GM21390 (cell line): ENCODE results near the gene CEACAM5.
"Not testable (repeated sequence)": the region's sequence is repeated elsewhere in the genome, so short reads cannot be mapped to it uniquely, and the experiment has no call there.

Source experiments
- ATAC-seq: cut with Tn5 transposase; IDR thresholded peaks from one replicate; pipeline ENCODE4 v1.9.1; 2021; ENCODE audit not compliant: unreplicated experiment

The CEACAM5 gene

DNA sequence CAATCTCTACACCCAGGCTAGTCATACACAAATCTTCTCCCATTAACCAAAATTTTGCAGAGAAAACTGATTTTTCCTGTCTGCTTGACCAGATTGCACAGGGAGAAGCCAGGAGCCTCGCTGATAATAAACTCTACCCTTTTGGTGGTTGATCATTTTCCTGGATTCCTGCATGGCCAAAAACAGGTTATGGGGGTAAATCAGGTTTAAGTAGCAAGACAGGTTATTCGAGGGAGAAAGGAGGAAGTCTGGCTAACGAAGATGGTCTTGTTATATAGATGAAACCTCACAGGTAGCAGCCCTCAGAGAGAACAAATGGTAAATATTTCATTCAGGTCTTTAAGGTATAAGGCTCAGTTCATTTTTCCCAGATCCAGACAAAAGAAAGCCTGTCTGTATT lies 30.9 kb downstream of the CEACAM5 start:
- no peak for ATAC-seq

- no peak for ATAC-seq
These were observed 32.2 kb downstream of the CEACAM5 start for GRCh38 chr19:41740415-41741243.

DNA sequence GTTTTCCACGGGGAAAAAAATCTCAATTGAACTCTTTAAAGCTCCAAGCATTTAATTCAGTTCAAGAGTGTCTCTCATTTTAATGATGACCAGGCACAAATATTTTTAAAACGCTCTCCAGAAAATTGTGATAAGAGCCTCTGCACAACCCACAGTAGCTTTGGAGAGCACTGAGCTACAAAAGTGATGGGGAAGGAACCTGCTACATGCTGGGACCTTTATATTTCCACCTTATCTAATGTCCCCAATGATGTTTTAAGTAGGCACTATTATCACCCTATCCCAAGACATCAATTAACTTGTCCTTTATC lies 32.8 kb downstream of the CEACAM5 start:
- no peak for ATAC-seq

DNA sequence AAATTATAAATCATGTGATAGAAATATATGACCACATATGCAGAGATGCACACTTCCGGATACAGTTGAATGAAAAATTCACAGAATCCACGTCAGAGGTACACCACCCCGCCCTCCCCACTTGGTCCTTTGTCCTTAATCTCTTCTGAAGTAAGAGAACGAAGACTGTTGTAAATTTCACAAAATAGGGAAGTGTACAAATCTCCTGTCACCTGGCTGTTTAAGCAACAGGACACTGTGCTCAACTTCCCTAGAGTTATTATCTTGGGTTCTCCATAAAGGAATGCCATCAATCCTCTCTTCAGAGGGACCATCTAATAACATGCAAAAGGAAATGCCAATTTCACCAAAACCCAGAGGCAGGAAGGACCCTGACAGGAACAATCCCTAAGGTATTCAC lies 36.4 kb downstream of the CEACAM5 start:
- ATAC-seq: no peak

- no peak for ATAC-seq
These were observed 37.3 kb downstream of the CEACAM5 start for GRCh38 chr19:41745756-41746155.

DNA sequence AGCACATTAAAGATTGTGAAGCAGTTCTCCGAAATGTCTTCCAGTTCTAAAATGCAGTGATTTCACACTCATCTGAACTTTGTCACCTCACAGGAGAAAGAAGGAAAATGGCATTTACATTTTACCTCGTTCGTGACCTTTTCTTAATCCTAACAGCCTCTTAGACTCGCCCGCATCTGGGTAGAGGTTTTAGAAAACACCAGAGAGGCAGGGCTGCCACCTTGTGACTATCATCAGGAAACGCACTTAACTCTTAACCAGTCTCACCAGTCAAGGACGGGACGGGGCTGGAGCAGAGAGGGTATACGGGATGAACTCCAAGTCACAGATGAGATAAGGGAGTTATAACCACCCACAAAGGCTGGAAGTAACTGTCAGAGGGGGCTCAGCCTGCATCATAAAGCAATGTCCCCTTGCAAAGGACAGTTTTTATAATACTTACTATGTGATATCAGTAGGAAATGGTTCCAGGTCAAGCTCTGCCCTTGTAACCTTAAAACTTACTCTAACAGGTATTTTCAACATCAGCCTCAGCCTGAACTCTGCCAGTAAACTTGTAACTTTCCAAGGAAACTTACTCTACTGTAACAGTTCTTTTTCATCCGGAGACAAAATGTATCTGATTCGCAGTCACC lies 38.3 kb downstream of the CEACAM5 start:
- no peak for ATAC-seq

- no peak for ATAC-seq
These were observed 39.6 kb downstream of the CEACAM5 start for GRCh38 chr19:41748012-41748411.

DNA sequence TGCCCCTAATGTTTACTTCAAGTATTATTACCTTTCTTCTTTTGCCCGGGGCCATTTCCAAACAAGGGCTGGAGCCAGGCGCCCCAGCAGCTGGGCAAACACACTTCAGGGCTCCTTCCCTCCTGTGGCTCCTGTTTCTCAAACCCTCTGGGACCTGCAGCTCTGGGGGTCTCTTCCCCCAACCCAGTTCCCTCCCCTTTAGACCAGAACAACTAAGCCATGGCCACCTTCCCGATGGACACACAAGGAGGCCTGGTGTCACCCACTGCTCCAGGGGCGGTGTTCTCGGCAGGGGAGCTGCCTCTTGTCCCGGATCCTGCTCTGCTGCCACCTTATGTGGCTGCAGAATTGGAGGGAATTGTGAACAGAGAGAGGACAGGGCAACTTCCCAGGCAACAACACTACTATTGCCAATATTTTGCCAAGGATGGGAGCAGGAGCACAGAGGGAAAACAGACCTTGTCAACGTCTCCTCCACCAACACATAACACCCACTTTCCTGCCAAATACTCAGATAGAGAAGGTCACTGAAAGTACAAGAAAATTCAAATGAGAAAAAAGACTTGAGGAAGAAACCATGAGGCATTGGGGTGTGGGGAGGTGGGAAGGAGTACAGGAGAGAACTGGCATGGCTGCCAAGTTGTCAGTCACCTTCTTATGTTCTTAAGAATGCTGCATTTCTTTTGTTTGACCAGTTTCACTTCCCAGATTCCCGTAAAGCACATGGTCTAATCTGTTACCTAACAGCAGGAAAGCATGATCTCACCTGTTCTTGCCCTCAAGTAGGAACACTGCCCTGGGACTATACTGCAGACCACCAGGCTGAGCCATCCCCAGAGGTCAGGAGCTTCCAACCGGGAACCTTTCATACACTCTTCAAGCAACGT lies 42.1 kb downstream of the CEACAM5 start:
- ATAC-seq: not testable (repeated sequence)

DNA sequence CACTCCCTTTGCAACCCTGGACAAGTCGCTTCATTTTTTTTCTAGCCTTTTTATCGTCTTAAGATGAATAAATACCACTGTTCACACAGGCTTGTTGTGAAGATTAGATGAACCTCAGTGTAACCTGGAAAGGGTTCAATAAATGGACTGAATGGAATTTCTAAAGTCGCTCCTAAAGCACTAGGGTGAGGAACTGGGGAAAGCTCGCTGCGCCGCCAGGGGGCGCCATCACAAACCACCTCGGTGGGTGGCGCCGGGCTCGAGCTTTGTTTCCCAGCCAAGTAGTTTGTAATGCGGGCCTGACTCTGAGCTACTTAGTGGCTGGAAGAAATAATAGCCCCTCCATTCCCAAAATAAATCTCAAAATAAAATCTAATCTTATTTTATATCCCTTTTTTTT lies 44.7 kb downstream of the CEACAM5 start:
- no peak for ATAC-seq

DNA sequence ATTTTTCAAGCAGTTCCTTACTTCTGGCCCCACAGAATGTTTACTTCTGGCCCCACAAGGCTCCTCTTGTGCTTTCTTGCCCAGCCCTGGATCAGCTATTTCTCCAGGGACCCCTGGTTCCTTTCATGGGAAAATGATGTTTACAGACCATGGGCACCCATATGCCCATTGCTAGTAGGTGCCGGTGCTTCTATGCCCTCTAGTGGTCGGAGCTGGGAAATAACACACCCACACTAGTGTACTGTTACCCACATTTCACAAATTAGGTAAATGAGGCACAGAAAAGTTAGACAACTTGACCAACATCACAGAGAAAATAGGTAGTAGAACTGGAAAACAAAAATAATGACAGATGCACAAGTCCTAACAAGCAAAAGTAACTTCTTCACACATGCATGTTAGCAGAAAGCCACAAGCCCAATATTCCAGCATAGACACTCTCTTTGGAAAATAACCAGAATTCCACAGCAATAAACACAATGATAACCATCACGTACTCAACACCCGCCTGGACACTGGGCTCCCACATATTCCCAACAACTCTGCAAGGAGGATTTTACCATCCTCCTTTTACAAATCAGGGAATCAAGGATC lies 45.6 kb downstream of the CEACAM5 start:
- no peak for ATAC-seq

DNA sequence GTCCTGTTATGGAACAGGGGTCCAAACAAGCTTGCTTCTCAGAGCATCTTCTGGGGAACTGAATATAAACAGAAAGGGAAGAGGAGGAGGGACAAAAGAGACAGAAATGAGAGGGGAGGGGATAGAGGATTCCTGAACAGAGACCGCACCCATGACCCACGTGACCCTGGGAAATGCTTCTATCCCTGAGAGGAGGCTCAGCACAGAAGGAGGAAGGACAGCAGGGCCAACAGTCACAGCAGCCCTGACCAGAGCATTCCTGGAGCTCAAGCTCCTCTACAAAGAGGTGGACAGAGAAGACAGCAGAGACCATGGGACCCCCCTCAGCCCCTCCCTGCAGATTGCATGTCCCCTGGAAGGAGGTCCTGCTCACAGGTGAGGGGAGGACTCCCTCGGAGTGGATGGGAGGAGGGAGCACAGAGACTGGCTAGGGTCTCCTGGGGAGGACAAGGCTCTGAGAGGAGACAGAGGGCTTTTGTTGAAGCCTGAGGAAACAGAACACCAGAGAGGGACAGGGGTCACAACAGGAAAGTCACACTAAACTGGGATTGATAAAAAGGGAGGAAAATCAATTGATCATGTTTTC lies 47.0 kb downstream of the CEACAM5 start, which contains the start of gene CEACAM6:
Gene CEACAM6 (plus strand): TSS at position 203 of the 586 bp plus-strand sequence. CDS start 109 bp downstream, at position 312.
- no peak for ATAC-seq

- ATAC-seq: no peak
These were observed 50.4 kb downstream of the CEACAM5 start for GRCh38 chr19:41758846-41759245.

DNA sequence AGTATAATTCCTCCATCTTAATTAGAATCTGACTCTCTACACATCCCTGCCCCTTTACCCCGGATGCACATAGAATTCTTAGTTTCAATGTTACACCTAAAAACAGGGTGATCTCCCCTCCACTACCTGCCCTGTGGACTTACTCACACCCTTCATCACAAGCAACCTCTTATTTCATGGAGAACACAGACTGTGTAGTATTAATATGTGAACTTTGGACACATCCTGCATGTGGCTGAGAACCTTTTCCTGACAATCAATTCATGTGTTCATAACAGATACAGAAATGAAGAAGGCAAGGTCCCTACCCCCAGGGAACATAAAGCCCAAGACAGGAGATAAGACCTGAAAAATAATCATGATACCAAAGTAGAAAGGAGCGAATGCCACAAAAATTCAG lies 58.7 kb downstream of the CEACAM5 start:
- ATAC-seq: no peak

- ATAC-seq: not testable (repeated sequence)
These were observed 59.7 kb downstream of the CEACAM5 start for GRCh38 chr19:41768105-41768504.

DNA sequence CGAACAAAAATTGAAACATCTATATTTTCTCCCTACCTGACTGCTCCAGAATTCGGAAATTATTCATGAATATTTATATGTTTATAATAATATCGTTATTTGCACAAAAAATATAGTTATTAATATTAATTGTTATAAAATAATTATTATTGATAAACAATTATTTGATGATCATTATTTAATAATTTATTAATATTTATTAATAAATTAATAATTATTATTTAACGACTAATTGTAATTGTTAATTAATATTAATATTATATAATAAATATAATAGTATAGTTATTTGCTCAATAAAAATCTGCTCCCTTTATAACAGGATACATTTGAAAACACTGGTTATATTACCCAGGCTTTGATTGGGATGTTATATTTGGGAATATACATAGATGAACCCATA lies 61.2 kb downstream of the CEACAM5 start:
- ATAC-seq: no peak

GRCh38 chr19:41771410-41771809 lies 63.0 kb downstream of the CEACAM5 start:
- no peak for ATAC-seq

GRCh38 chr19:41774515-41774980 lies 66.1 kb downstream of the CEACAM5 start:
- ATAC-seq: no peak

DNA sequence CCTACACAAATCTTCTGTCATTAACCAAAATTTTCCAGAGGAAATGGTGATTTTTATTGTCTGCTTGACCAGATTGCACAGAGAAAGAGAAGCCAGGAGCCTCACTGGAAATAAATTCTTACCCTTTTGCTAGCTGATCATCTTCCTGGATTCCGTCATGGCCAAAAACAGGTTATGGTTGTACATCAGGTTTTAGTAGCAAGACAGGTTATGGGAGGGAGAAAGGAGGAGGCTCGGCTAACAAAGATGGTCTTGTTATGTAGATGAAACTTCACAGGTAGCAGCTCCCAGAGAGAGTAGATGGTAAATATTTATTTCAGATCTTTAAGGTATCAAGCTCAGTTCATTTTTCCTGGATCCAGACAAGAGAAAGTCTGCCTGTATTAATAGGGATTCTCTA lies 68.3 kb downstream of the CEACAM5 start:
- ATAC-seq: no peak
